ENCODE results near the gene EXT2. TPM values are rescaled to one million over a fixed set of nuclear protein-coding genes. Genes with fewer than 3 reads are reported as not detected.

Gene EXT2
- total RNA-seq, 1 donor from 2014 or later, result 67.7 TPM

- H4K20me1 ChIP-seq (ENCODE audit: insufficient read depth, low read length), result peaks cover 13% of the 10 kb centered on the region
- no peaks in the 10 kb centered on the region for H3K27me3 ChIP-seq (ENCODE audit: insufficient read depth, low read length)
- no peaks in the 10 kb centered on the region for H3K9me3 Mint-ChIP-seq (ENCODE audit: unreplicated experiment)
- no peaks in the 10 kb centered on the region for H3K36me3 ChIP-seq (ENCODE audit: insufficient read depth, low read length)
- no peak overlapping the region for H3K4me3 ChIP-seq (ENCODE audit: insufficient read depth, low read depth, low read length)
- FAIRE-seq (no peak), DNase-seq (ENCODE audit: low read depth) (no peak)
- H3K27ac ChIP-seq (ENCODE audit: low read depth, low read length), result no peak overlapping the region
- H3K79me2 ChIP-seq (ENCODE audit: insufficient read depth, low read length), result no peaks in the 10 kb centered on the region
- no peaks in the 10 kb centered on the region for H3K4me1 ChIP-seq (ENCODE audit: insufficient read depth, low read length)
- H3K4me1 Mint-ChIP-seq (ENCODE audit: low read depth, unreplicated experiment), result no peaks in the 10 kb centered on the region
- H3K27ac Mint-ChIP-seq (ENCODE audit: unreplicated experiment), result no peak overlapping the region
- no peak overlapping the region for H3K9ac ChIP-seq (ENCODE audit: low read length)
- H3K36me3 Mint-ChIP-seq (ENCODE audit: low read depth, unreplicated experiment), result peaks cover 6% of the 10 kb centered on the region
- H3K4me3 Mint-ChIP-seq (ENCODE audit: unreplicated experiment), result no peak overlapping the region
- H3K27me3 Mint-ChIP-seq (ENCODE audit: low read depth, unreplicated experiment), result no peaks in the 10 kb centered on the region
- H2AFZ ChIP-seq (ENCODE audit: low read depth, low read length), result no peak overlapping the region
- no peak overlapping the region for H3K4me2 ChIP-seq (ENCODE audit: low read length)
- no peaks in the 10 kb centered on the region for H3K9me3 ChIP-seq (ENCODE audit: insufficient read depth, low read depth, low read length)
- no peak for TF ChIP-seq EZH2 (IDR thresholded peaks at IDR 0.05; ENCODE audit: insufficient read depth, low read length)
- no peak for TF ChIP-seq CTCF (IDR thresholded peaks at IDR 0.05; ENCODE audit: insufficient read depth, low read depth, low read length)
These were observed 62.9 kb downstream of the EXT2 start for GRCh38 chr11:44158384-44158783.

GRCh38 chr11:44159848-44160721 is 64.6 kb downstream of the EXT2 start:
- H3K36me3 ChIP-seq (ENCODE audit: insufficient read depth, low read length), result no peaks in the 10 kb centered on the region
- peaks cover 15% of the 10 kb centered on the region for H4K20me1 ChIP-seq (ENCODE audit: insufficient read depth, low read length)
- no peak for FAIRE-seq
- Mint-ChIP-seq H3K27ac (ENCODE audit: unreplicated experiment) (no peak overlapping the region), H3K4me3 (ENCODE audit: unreplicated experiment) (no peak overlapping the region), H3K4me1 (ENCODE audit: low read depth, unreplicated experiment) (no peaks in the 10 kb centered on the region), H3K36me3 (ENCODE audit: low read depth, unreplicated experiment) (peaks cover 6% of the 10 kb centered on the region), H3K27me3 (ENCODE audit: low read depth, unreplicated experiment) (no peaks in the 10 kb centered on the region), H3K9me3 (ENCODE audit: unreplicated experiment) (no peaks in the 10 kb centered on the region)
- no peaks in the 10 kb centered on the region for H3K27me3 ChIP-seq (ENCODE audit: insufficient read depth, low read length)
- H2AFZ ChIP-seq (ENCODE audit: low read depth, low read length), result no peak overlapping the region
- no peaks in the 10 kb centered on the region for H3K4me1 ChIP-seq (ENCODE audit: insufficient read depth, low read length)
- TF ChIP-seq CTCF (IDR thresholded peaks at IDR 0.05; ENCODE audit: insufficient read depth, low read depth, low read length), result no peak
- TF ChIP-seq EZH2 (IDR thresholded peaks at IDR 0.05; ENCODE audit: insufficient read depth, low read length), result no peak
- H3K27ac ChIP-seq (ENCODE audit: low read depth, low read length), result no peak overlapping the region
- no peak for DNase-seq (ENCODE audit: low read depth)
- no peaks in the 10 kb centered on the region for H3K9me3 ChIP-seq (ENCODE audit: insufficient read depth, low read depth, low read length)
- H3K4me2 ChIP-seq (ENCODE audit: low read length), result no peak overlapping the region
- no peak overlapping the region for H3K9ac ChIP-seq (ENCODE audit: low read length)
- H3K4me3 ChIP-seq (ENCODE audit: insufficient read depth, low read depth, low read length), result no peak overlapping the region
- H3K79me2 ChIP-seq (ENCODE audit: insufficient read depth, low read length), result no peaks in the 10 kb centered on the region

- Histone ChIP-seq H3K79me2 (ENCODE audit: insufficient read depth, low read length) (no peaks in the 10 kb centered on the region), H3K27ac (ENCODE audit: low read depth, low read length) (no peak overlapping the region), H4K20me1 (ENCODE audit: insufficient read depth, low read length) (peaks cover 18% of the 10 kb centered on the region), H3K27me3 (ENCODE audit: insufficient read depth, low read length) (no peaks in the 10 kb centered on the region), H3K4me1 (ENCODE audit: insufficient read depth, low read length) (no peaks in the 10 kb centered on the region), H3K9me3 (ENCODE audit: insufficient read depth, low read depth, low read length) (no peaks in the 10 kb centered on the region), H2AFZ (ENCODE audit: low read depth, low read length) (no peak overlapping the region), H3K36me3 (ENCODE audit: insufficient read depth, low read length) (no peaks in the 10 kb centered on the region), H3K9ac (ENCODE audit: low read length) (no peak overlapping the region), H3K4me3 (ENCODE audit: insufficient read depth, low read depth, low read length) (no peak overlapping the region), H3K4me2 (ENCODE audit: low read length) (no peak overlapping the region)
- no peak for TF ChIP-seq EZH2 (IDR thresholded peaks at IDR 0.05; ENCODE audit: insufficient read depth, low read length)
- TF ChIP-seq CTCF (IDR thresholded peaks at IDR 0.05; ENCODE audit: insufficient read depth, low read depth, low read length), result no peak
- Mint-ChIP-seq H3K27me3 (ENCODE audit: low read depth, unreplicated experiment) (no peaks in the 10 kb centered on the region), H3K4me3 (ENCODE audit: unreplicated experiment) (no peak overlapping the region), H3K4me1 (ENCODE audit: low read depth, unreplicated experiment) (no peaks in the 10 kb centered on the region), H3K36me3 (ENCODE audit: low read depth, unreplicated experiment) (no peaks in the 10 kb centered on the region), H3K9me3 (ENCODE audit: unreplicated experiment) (no peaks in the 10 kb centered on the region), H3K27ac (ENCODE audit: unreplicated experiment) (no peak overlapping the region)
- FAIRE-seq (no peak), DNase-seq (ENCODE audit: low read depth) (no peak)
These were observed 66.5 kb downstream of the EXT2 start for GRCh38 chr11:44162004-44162403.

All from astrocyte (in vitro differentiated cells and primary cell).